NCI-H1417 treated with DMSO at 0.1 percent for 48 hours (cell line): ENCODE data around the gene DSG4.

ENCODE experiments used
- DNase-seq: peaks from one replicate; lab custom pipeline; 2025; lab: John Stamatoyannopoulos, UW

DSG4 gene

GRCh38 chr18:31446854-31447253, 70.3 kb downstream of the DSG4 start:
- DNase-seq, result no peak

- DNase-seq, result no peak
Observed at GRCh38 chr18:31447530-31448191, 71.1 kb downstream of the DSG4 start, which contains the start of gene DSG3. TSS of gene DSG3 (plus strand) at chr18:31447741. CDS start at chr18:31447878, 137 bp downstream.

DNA sequence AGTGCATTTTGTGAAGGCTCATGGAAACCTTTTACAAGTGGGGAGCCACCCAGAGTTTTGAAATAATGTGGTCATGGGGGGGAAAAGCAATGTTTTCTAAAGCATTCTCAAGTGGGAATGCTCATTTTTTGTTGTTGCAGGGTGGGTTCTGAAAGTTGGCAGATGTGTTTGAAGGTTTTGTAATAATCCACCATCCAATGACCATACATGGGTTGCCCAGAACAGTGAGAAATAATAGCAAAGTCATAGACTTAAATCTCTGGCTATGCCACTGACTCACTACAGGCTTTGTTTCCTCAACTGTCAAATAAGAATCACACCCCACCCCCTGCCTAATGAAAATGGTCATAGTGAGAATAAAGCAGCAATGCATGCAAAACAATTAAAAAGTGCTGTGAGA, 73.8 kb downstream of the DSG4 start:
- DNase-seq, result no peak

- no peak for DNase-seq
Observed at GRCh38 chr18:31451625-31452024, 75.0 kb downstream of the DSG4 start.

DNA sequence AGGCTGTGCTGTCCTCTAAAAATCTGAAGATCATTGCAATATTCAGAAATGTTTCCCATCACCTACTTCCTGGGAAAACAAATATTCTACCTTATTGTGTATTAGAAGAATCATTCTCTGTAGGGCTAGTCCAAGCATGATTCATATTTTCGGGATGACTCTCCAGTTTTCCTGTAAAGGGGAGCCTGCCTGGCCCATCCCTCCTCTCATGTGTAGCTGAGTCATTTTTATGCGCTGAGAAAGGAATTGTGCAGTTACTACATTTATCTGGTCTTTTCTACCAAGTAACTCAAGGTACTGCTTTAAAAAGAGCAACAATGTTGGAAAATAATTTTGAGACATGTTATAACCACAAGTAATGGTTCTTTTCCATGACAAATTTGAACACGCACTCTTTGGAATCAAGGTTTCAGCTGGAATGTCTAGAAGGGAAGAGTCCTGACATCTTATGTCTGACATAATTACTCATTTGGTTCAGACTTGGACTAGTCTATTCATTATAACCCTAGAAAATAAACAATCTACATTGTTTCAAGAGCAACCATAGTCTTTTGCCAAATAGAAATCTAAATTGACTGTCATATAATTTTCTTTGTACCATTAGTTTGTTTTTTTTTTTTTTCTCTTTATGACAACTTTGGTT, 77.6 kb downstream of the DSG4 start:
- no peak for DNase-seq
